Measurements from ENCODE around the gene DYRK4.

DYRK4 gene

DNA sequence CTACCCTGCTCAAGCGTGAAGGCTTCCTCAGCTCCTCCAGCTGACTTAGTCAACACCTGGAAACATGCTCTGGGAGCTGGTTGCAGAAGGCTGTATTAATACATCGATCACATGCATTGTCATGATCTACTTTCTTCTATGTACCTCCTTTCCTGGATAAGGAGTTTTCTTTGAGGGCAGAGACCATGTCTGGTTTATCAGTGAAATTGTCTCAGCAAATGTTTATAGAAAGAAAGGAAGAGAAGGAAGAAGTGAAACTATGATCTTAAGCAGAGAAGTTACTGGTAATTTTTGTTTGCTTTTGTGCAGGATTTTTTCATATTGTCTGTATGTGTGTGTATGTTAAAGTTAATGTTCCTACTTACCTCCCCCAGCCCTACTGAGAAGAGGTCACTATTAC lies 4.5 kb downstream of the DYRK4 start:
- no peak for DNase-seq

DNA sequence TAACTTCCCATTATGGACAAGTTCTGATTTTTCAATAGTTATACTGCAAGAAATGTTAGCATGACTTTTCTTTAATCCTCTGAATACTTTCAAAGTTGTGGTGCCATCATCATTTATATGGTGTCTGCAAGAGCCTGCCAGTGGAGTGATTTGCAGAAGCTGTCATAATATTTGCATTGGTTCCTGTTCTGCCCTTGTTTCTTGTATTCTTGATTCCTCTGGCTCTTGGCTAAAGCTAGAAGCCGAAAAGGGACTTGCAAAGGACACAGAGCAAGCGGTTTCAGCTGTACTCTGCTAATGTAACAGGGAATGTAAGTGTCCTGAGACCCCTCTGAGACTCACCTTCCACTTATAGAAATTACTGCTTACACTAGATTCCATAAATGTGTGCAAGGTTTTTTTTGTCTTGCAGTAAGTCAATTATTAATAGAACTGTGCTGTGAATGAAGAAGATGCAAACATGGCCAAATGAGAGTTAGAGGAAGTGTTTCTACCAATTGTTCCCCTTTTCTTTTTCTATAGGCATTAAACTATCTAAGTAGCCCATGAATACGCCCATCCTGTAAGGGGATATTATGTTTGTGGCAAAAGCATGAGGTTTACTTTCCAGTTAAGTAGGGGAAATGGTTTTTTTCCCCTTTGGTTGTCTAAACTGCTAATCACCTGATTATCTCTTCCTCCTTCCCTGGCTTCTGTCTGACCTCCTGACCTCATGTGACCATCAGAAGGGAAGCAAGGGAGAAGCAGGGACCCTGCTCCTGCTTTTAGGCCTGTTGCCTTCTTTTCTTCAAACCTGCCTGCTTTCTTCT lies 5.3 kb downstream of the DYRK4 start:
- no peak for DNase-seq

DNA sequence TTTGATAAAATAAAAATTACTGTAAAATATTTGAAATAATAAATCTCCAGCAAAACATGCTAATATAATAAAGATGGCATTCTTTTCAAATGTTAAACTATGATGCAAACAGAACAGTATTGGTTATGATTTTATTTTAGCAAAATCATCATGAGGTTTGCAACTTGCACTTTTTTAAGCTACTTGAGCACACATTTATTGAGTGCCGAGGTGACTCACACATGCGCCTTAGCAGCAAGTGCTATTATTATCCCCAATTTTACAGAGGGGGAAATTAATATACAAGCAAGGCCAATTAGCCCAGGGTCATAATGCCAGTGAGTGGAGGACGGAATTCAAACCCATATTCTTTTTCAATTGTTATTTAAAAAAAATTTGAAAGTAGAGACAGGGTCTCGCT lies 7.3 kb downstream of the DYRK4 start:
- DNase-seq: no peak

DNA sequence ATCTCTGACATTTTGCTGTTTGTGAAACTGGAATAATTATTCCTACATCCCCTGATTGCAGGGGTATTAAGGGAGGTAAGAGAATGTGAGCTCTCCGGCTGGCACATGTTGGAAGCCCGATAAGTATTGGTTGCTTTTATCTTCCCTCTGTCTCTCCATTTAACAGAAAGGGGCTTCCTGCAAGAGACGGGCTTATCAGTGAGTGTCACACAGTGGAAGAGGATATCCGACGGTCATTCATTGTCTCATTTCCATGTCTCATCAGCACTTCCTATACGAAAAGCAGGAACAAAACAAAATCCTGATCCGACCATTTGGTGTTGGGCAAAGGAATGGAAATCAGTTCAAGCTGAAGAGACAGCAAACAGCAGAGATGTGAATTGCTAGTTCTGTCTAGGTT lies 10.7 kb downstream of the DYRK4 start:
- DNase-seq: no peak

DNA sequence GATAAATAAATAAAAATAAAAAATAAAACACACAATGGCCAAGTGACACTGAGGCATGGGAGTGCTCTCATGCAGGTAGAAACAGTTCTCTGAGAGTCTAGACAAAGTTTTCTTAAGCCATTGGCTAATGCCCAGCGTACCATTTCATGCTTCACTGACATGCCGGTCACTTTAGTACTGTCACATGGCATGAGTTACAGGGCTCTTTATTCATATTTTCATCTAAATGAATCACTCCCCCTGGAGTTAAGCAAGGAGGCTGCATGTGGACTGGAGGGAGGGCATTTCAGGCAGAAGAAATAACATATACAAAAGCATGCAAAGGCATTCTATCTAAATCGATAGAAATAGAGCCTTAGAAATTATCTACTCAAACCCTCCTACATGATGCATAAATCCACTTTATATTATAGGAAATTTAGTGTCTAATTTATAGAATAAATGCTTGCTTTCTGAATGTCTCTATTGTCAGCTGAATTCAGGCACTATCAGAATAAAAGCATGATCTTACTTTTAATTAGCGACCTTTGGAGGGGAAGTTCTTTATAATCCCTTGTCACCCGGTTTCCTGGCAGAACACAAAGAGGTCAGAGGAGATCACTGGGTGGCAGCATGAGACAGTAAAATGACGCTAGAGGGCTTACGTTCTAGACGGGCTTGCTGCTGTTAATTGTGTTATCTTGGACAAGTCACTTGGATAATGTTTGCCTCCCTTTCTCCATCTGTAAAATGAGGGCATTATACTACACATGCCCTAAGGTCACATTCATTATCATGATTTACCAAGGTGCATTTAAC lies 17.5 kb downstream of the DYRK4 start:
- DNase-seq: peak; percentile 18

DNA sequence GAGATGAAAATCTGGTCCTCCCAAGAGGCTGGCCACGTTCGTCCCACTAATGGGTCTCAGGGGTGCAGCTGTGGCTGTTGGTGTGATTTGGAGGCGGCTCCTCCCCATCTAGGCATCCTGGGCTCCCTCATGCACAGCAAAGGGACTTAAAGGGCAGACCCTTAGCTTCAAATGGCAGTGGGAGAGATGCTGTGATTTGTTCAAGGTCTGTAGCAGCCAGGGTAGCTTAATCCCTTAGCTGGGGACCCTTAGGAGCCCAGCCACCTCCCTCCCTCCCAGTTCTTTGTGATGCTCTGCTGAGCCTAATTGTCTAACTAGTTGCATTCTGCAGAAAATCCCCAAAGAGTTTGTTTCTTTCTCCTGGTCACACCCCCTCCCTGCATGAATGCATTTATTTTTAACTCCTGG lies 18.3 kb downstream of the DYRK4 start:
- no peak for DNase-seq

DNA sequence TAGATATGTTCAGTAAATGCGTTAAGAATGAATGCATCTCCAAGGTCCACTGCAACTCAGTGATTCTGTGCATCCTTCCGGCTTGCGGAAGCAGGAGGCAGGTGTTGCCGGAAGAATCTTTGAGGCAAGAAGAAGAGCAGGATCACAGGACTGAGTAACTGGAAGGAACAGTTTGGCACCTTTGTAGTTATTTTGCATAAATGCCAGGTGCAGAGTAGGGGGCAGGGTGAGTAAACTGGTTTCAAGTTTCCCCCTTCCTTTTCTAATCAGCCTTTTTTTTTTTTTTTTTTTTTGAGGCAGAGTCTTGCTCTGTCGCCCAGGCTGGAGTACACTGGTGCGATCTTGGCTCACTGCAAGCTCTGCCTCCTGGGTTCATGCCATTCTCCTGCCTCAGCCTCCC lies 22.3 kb downstream of the DYRK4 start:
- no peak for DNase-seq

DNA sequence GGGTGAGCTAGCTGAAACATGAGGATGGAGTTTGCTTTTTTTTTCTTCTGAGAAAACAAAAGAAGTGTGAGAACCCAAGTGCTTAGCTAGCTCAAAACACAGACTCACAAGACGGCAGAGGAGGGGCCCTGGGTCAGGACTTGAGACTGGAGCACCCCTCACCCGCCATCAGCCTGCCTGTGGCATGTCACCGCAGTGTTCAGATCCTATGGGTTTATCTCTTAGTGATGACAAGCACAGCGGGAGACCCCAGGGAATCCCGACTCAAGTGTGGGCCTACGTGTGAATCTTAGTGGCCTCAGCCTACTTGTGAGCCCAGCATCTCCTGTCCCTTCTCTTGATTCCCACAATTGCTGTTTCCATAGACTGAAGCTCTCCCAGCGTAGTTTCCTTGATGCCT lies 22.9 kb downstream of the DYRK4 start:
- no peak for DNase-seq

DNA sequence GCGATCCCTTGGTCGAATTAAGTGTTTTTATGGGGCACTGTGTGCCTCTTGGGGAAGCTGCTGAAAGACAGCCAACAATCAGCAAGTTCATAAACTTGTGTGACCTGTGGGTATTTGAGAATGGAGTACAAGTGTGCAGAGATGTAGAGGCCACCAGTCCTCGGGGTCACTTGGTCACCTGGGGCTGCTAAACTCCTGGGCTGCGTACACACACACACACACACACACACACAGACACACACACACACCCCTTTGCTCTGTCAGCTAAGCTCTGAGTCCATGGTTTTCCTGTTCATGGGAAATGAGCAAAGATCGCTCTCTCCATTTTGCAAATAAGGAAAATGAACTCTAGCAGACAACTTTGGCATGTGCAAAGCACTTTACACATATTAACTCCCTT lies 24.5 kb downstream of the DYRK4 start:
- DNase-seq: no peak

DNA sequence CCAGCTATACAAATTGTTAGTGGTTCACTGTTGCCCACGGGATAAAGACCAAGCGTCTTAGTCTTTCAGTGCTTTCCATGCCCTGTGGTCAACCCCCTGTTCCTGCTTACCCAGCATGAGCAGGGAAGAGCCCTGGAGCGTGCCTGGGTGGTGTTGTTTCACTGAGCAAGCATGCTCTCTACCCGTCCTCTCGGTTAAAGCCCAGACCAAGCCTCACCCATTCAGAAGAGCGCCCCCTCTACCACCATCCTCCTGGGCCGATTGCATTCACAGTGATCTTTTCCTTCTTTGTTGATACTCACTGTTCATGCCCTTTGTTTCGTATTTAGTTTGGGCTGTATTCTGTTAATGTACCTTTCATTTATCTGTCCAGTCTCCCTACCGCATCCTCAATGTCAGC lies 25.1 kb downstream of the DYRK4 start:
- DNase-seq: no peak

DNA sequence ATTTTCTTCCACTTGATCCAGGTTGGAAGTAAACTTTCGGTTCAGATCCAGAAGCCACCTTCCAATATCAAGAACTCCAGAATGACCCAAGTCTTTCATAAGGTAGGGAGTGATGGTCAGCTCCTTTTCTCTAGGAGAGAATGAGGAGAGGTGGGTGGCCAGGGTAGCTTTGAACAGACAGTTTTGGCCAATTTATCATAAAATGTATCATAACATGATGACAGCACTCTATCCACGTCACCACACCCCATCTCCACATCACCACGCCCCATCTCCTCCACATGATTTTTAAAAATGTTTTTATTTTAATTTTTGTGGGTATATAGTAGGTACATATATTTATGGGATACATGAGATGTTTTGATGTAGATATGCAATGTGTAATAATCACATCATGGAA lies 26.9 kb downstream of the DYRK4 start:
- DNase-seq: no peak

DNA sequence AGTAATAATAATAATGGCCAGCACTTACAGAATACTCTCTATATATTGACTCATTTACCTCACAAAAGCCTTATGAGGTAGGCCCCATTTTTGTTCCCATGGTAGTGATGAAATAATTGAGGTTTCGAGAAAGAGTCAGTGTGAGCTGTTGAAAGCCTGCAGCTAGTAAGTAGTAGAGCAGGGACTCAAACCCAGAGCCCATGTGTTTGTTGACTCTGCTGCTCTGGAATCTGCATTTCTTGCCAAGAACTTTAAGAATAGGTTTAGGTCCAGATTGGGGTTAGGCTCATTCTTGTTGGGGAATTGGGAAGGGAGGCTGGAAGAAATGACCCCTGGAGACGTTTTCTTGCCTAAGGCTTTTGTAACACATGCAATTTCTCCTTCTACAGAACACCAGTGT lies 27.9 kb downstream of the DYRK4 start:
- no peak for DNase-seq

DNA sequence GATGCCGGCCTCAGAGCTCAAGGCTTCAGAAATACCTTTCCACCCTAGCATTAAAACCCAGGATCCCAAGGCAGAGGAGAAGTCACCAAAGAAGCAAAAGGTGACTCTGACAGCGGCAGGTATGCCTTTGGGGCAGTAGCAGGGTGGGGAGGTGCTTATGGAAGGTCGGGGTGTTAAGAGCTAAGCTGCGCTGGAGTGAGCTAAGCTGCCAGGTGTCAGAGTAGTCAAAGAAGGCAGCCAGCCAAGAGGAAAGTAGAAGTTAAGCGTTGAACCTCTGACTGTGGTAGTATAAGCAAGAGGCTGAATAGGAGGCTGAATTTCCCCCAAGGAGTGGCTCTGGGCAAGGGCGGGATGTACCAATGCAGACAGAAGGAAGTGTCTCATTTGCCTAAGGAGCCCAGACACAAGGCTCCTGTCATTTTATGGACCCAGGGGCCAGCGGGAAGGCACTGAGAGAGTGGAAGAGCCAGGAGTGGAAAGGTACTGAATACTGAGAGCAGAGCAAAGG lies 29.2 kb downstream of the DYRK4 start:
- no peak for DNase-seq

DNA sequence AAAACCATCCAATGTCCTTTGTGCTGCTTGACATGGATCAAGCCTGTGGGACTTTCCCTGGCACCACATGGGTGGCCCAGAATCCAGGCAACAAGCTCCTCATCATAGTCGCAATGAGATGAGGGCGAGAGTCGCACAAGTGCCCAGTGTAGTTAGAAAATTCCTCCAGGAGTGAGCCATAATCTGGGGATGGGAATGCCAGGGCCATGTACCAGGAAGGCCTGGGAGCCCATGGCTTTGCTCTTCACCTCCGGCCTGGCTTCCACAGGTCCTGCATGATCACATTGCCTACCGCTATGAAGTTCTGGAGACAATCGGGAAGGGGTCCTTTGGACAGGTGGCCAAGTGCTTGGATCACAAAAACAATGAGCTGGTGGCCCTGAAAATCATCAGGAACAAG lies 33.9 kb downstream of the DYRK4 start:
- DNase-seq: no peak

DNA sequence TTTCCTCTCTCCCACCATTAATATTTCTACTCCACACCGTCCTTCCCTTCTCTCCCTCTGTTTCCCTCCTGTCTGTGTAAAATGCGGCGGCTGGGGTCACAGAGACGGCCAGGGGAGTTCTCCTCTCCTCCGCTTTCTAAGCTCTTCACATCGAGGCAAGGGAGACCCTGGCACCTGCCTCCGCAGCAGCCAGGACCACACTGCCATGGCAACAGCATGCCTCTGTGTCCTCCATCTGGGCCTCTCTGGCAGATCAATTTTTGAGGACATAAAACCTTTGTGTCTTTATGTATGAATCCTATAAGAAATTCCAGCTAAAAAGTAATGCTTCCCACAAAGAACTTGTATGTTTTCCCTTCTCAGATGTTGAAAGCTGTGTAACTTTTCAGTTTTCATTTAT lies 41.4 kb downstream of the DYRK4 start:
- no peak for DNase-seq

DNA sequence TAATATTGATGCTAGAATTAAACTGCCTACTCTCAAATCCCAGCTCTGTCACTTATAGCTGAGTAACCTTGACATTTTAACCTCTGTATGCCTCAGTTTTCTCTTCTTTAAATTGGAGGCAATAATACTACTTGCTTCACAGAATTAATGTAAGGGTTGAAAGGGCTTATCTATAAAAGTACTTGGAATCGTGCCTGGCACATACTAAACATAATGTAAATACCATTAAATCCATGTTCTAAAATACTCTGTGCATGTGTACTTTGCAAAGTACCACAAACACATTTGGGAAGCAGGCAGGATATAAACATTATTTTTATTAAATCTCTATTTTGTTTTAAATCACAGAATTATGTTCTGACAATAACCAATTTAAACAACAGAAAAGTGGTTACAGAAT lies 41.9 kb downstream of the DYRK4 start:
- DNase-seq: no peak

DNA sequence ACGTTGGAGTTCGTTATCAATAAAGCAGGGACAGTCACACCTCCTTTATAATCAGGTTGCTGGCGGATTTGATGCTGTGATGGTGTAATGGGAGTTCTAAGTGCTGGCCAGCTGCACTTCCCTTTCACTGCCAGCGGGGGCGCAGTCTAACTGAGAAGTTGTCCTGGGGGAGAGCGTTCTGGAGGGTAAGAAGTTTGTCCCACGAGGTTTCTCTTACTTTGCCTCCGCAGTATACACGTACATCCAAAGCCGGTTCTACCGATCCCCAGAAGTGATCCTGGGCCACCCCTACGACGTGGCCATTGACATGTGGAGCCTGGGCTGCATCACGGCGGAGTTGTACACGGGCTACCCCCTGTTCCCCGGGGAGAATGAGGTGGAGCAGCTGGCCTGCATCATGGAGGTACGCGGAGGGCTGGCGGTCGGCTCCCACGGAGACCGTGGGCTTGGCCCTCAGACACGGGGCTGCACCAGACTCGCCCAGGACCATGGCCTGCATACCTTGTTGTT lies 42.7 kb downstream of the DYRK4 start:
- DNase-seq: peak; percentile 82

DNA sequence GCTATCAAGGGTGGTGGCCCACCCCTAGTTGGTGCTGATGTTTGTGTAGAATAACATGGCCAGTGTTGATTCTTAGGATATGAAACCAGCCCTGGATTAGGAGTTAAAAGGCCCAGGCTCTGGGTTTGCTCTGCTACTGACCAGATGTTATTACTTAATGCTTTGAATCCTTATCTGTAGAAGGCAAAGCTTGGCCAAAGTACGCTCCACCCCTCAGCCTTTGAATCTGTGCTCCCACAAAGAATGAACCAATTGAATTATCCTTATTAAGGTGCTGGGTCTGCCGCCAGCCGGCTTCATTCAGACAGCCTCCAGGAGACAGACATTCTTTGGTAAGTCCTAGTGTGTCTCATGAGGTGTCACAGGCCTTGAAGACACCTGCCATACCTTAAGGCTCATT lies 45.0 kb downstream of the DYRK4 start:
- DNase-seq: no peak

DNA sequence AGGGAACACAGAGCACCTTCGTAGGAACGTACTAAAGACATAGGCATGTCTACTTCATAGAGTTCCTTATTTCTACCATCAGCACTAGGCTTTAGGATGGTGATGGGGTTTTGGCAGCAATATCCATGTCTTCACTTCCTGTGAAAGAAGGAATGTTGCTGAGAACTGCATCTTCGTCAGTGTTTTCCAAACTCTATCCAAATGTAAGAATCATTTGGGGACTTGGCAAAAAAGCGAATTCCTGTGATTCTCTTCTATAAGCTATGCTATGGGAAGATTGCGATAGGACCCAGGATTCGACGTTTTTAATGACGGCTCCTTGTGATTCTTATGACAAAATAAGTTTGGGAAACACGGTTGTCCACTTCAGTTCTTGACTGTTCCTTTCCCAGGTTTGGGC lies 47.1 kb downstream of the DYRK4 start:
- DNase-seq: no peak

DNA sequence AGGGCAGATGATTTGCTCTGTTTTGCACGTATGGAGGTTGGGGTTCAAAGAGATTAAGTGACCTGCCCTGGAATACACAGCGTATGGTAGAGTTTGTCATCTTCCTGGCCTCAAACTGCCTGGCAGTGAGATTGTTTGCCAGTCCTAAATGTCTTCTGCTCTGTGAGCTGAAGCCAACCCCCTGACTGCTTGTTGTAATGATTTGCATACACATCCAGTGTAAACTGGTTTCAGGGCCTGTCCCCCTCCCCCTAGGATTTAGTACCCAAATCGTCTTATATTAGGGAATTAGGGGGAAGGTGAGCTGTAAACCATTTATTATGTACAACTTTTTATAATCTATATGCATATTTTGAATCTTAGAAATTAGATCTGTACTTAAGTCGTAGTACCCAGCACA lies 48.5 kb downstream of the DYRK4 start:
- DNase-seq: no peak

DNA sequence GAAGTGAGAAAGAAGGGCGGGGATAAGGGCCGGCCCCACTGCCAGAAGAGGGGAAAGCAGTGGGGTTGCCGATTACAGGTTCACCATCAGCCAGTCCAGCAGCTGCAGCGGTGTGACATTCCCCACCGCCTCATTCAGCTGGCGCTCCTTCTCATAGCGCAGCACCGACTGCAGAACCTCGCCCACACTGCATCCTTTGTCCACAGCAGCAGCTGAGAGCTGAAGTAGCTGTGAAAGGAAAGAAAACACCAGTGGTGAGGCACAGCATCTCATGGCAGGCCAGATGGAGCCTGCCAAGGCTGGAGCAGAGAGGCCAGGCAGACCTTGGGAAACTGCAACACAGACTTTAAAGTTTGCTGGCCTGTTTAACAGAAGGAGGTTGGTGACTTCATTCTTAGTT lies 53.7 kb downstream of the DYRK4 start:
- no peak for DNase-seq

DNA sequence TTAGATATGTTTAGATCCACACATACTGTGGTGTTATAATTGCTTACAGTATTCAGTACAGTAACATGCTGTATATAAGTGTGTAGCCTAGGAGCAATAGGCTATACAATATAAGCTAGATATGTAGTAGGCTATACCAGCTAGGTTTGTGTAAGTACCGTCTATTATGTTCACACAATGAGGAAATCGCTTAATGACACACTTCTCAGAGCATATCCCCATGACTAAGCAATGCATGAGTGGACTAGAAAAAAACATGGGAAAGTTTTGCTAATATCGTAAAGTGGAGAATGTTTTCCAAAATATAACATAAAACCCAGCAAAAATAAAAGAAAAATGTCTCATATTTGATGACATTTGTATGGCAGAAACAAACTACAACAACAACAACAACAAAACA lies 59.5 kb downstream of the DYRK4 start:
- DNase-seq: no peak

DNA sequence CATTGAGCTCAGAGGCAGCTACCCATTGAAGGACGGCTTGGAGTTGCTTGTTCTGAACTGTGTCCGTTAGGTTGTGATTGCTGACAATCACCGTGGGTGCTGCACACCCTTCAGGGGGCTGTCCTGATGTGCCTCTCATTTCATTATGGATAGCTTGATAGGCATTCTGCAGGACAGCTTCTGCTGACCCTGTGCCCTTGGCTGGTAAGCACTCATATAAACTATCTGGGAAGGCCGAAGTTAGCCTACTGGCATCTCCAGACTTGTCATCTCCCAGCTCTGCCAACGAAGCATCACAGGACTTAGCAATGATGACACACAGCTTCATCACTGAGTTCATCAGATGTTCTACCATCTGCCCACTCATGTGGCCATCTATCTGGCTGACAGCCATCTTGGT lies 64.5 kb downstream of the DYRK4 start:
- no peak for DNase-seq

DNA sequence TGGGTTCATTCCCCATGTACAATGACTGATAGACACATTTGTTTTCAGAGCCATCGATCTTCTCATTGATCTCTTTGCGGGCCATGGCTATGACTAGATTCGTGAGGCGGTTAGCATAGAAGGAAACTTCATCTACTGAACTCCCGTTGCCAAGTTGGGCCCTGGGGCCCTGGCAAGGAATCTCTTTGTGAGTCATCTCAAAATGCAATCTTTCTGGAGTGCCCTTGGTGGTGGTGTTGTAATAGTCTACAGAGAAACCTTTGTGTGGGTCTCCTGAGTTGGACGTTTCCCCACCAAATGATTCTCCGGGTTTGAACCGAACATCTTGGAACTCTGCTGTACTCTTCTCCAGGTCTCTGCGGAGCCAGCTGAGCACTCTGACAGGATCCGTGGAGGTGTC lies 66.4 kb downstream of the DYRK4 start:
- DNase-seq: no peak

Data from CD4-positive, alpha-beta T cell treated with Interleukin-12 subunit alpha and Interleukin-12 subunit beta, for 1 hour (primary cell).